ENCODE data around the gene HAO2.

Gene HAO2

DNA sequence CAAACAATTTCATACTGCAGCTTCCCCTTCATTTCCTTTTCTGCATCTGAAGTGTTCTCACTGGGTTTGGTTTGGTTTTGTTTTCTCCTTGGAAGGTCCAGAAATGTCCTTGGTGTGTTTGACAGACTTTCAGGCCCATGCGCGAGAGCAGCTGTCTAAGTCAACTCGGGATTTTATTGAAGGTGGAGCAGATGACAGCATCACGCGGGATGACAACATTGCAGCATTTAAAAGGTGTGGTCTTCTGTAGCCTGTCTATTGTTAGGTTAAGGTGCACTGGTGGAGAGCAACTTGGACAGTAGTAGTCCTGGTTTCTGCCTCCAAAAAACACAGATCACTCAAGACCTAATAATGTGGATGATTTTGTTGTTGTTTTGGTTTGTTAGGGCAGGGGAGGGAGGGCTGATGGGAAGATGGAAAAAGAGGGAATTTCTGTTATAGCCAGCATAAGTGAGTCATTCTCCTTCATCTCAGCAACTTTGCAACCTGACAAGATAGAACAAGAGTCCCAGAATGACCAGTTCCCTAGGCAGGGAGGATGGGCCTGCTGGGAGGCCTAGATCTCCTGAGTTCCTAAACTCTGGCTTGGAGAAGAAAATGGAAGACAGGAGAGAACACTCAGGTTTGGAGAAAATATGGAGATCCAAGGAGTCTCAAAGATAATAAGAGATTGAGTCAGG is 12.5 kb downstream of the HAO2 start:
- no peak for DNase-seq

DNA sequence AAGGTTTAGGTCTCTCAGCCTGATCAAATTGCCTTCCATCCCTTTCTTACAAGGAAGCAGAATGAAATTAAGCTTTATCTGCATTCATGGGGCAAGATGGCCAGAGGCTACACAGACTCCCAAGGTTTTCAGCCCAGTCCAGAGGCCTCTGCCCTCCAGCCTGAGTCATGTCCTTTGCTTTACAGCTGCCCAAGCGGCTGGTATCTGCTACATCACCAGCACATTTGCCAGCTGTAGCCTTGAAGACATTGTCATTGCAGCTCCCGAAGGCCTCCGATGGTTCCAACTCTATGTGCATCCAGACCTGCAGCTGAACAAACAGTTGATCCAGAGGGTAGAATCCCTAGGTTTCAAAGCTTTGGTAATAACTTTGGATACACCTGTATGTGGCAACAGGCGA is 16.0 kb downstream of the HAO2 start:
- DNase-seq = no peak

DNA sequence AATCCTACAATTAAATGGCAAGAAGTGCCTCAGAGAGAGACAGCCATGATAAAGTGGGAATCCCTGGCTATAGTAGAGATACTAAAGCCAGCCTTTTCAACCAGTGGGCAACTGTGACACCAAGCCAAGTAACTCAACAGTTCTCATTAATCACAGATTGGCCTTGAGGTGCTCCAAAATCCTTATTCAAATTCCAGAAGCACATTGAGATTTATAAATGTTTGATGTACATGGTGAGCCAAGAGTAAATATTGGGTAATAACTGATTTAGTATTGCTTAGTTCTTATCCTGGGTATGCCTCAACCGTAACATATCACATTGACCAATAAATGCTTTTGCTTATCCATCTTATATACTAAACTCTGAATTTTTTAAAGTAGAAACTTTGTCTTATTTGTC is 17.1 kb downstream of the HAO2 start:
- DNase-seq = no peak

DNA sequence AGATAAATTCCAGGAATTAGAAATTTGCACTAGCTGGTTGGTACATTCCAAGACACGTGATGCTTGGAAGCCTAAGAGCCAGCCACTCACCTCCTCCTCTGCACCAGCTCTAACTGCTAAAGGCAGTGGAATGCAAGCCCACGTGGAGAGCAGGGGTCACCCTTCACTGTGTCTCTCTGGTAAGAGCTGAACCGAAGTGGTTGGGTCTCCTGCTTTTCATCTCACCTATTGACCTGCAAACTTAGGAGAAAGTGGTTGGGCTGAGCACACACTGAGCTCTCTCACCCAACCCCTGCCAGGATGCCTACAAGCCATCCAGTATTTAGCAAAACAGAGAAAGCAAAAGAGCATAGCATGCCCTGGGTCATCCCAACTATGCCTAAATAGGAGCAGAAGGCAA is 19.3 kb downstream of the HAO2 start:
- no peak for DNase-seq

DNA sequence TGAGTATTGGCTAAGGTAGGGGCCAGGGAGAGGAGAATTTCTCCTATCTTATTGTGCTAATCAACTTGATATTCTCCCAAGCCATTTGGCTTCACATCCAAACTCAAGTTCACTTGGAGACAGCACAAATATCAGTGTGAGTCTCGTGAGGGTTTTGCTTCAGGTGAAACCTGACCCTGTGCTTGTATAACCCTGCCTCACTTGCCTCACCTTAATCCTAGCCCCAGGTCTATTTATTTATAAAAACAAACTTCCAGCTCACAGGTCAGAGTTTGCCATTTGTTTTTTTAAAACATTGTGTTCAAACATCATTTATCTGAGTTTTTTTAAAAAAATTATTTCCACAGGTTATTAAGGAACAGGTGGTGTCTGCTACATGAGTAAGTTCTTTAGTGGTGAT is 19.9 kb downstream of the HAO2 start:
- no peak for DNase-seq

DNA sequence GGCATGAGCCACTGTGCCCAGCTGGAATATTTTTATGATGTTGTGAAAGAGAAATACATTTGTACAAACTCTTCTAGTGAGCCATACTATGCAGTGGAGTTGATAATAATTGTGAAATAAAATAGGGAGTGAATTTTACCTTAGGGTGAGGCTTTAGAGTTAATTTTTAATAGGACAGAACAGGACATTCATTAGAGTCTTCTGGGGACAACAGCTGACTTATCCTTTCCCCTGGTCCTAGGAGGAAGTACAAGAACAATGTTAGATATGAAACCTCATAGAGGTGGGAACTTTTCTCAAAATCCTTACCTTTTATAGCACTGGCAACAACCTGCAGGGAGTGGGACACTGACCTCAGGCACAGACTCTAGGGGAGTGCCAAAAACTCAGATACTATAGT is 21.9 kb downstream of the HAO2 start:
- DNase-seq = no peak

DNA sequence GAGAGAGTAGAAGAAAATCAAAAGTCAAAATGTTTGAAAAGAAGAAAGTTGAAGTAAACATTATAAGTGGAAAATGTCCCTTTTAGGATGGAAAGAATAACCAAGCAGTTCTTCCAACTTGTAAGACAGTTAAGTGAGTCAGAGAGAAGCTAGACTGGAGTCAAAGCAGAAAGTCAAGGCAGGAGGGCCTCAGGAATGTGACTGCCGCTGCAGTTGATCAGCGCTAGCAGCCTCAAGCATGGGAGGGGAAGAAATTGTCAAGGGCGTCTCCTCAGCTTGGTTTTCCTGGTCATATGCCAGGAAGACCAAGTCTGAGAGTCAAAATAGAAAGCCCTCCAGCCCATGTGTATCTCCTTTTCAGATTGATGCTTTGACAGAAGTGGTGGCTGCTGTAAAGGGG is 23.2 kb downstream of the HAO2 start:
- DNase-seq = no peak

DNA sequence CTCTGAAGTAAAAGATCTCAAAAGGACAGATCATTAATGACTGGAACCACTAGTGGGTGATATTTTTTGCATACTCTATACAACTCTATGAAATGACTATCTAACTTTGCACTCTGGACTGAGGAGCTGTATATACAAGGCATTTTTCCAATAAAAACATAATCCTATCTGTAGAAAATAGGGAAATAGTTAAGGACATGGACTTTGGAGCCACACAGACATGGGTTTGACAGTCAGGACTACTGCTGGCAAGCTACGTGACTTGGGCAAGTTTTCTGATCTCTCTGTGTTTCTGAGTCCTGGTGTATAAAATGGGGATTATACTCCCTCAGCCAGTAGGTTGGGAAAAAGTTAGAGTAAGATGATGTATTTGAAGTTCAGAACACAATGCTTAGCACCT is 25.5 kb downstream of the HAO2 start:
- DNase-seq = no peak

DNA sequence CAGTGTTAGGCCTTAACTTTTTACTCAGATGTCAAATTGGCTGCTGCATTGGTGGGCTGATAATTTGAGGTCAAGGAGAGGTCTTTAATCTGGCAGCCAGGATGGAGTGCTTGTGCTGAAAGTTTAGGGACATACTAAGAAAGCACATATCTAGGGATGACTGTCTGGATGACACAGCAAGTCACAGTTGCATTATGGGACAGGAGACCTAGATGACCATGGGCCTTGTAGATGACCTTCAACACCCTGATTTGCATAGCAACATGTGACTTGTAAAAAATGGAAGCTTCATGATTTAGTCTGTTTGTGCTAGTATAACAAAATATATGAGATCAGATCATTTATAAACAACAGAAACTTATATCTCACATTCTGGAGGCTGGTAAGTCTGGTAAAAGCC is 28.4 kb downstream of the HAO2 start:
- no peak for DNase-seq

DNA sequence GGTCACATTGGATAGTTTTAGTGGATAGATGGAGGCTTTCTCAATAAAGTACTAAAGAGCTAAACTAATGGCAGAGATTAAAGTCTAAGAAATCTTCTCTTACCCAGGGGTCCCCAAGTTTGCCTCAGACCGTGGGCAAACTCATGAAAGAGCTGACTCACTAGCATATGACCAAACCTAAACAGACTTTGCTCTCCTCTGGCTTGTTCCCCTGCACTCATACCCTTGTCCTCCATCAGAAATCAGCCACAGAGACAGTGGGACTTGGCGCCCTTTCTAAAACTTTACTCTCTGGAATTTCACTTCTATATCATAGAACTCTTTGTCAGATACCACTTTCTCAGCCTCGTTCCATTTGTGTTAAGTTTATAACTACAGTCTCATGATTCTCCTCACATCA is 29.4 kb downstream of the HAO2 start:
- DNase-seq = no peak

DNA sequence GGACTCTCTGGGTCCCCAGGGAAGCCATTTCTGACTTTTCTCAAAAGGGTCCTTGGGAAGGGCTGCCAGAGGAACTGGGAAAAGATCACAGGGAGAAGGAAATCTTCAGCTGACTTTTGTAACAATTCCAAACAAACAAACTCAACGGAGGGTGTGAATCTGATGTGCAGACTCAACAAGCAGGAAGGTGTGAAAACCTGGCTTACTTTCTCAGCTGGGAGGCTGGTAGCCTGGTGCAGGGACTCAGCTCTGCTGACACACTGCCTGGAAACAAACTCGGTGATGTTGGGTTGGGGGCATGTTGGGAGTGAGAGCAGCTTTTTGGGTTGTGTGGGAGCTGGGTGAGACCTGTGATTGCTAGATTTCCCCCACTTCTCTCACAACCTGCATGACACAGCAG is 36.2 kb downstream of the HAO2 start:
- DNase-seq = no peak

DNA sequence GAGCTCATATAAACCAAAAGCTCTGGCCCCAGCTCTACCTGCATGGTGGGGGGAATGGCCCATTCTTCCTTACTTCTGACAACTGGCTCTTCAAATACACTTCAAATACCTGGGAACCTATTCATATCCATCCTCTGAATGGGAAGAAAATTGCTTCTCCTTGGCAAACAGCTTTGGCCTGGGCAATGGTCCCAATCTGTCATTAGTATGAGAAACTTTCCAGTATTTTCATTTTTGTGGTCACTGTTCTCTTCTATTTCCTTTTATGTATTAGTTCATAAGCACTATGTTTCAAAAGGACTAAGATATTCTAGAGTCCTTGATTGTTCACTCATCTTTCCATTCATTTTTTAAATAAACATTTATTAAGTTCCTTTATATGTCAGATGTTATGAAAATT is 41.1 kb downstream of the HAO2 start:
- DNase-seq = no peak

DNA sequence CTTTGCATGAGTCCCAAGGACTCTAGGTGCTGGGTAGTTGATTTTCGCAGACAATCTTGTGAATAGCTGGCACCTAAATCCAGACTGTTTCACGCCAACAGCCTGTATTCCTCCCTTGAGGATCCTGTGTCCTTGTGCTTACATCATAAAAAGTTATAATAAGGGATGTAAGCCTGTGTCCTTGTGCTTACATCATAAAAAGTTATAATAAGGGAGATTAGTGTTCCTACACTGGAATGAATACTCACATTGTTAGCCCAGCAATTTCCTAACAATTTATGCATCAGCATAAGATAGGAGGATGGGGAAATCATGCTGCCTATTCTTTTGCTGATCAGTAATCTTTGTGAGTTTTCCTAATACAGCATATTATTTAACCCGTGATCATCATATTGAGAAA is 42.4 kb downstream of the HAO2 start:
- no peak for DNase-seq

DNA sequence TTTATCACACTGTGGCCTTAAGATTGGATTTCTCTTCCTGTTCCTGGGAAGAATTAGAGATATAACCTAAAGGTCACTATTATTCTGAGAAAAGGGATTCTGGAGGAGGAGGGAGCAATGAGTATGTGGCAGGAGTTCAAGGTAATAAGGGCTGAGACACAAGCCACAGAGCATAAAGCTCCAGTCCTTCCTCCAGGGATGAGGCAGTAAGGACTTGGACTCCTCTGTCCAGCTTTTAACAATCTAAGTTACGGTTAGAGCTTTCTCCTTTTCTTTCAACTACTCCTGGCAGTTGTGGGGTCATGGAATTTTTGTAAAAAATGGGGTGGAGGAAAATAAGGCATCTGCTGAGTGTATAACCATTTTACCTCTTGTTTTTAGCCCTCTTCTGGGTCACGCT is 46.4 kb downstream of the HAO2 start, which contains the start of gene HSD3B2:
Gene HSD3B2 (plus strand): TSS at position 201 of the 400 bp plus-strand sequence. CDS start 270 bp downstream, outside the sequence.
- no peak for DNase-seq

DNA sequence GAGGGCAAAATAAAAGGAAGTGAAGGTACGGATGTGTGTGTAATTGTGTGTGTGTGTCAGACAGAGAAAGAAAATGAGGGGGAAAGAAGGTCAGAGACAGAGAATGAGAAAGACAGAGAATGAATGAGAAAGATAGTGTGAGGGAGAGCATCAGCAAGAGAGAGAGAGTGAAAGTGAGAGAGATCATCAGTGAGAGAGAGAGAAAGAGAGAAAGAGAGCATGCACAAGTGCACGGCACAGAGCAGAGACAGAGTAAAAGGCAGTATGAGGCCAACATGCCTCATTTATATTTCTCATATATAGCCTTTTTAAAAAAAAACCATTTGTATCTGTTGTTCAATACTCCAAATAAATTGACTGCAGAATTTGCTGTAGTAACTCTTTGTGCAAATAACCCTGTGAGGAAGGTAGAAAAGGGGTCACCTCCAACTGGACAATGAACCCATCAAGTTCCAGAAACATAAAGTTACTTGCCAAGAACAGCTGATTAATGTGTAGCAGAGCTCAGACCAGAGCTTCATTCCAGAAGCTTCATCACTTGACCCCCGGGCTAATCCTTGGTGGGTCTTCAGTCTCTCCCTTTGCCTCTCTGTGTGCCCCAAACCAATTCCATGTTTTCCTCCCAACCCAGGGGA is 47.5 kb downstream of the HAO2 start:
- DNase-seq = no peak

DNA sequence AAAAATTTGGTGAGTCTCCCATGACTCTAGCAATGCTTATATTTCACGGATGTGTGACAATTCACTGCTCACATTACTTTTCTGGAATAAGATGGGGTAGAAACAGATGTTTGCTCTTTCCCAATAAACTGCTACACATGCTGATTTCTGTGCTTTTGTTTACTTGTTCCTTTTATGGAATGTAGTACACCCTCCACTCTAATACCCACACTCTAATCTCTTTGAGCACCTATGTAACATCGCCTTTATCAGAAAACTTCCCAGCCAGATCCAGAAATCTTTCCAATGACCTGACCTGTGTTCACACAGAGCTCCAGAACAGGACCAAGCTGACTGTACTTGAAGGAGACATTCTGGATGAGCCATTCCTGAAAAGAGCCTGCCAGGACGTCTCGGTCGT is 50.5 kb downstream of the HAO2 start:
- DNase-seq = no peak

DNA sequence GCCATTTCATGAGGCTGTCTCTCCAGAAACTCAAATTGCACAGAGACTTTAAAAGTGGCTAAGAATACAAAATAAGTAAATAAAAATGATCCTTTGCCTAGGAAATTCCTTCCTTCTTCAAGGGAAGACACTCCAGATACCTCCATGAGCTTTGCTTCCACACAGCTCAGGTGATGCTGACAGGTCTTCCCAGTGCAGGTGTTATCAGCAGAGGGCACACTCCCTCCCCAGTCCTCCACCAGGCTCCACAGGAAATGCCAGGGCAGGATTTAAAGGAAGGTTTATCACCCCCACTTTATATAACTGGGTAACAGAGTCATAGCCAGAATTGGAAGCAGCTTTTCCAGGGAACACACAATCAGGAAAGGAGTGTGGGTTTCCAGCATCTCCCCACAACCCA is 52.1 kb downstream of the HAO2 start:
- DNase-seq = no peak

DNA sequence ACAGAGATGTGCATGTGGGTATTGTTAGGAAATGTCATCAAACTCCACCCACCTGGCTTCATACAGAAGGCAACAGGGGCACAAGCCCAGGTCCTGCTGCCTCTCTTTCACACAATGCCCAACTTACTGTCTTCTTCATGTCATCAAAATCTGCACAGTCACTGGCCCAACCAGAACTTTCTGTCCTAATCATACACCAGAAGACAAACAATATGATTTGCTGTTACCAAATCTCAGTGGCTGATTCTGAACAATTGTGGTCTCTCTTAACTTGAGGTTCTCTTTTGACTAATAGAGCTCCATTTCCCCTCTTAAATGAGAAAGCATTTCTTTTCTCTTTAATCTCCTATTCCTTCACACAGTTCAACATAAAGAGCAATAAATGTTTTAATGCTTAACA is 54.0 kb downstream of the HAO2 start:
- no peak for DNase-seq

DNA sequence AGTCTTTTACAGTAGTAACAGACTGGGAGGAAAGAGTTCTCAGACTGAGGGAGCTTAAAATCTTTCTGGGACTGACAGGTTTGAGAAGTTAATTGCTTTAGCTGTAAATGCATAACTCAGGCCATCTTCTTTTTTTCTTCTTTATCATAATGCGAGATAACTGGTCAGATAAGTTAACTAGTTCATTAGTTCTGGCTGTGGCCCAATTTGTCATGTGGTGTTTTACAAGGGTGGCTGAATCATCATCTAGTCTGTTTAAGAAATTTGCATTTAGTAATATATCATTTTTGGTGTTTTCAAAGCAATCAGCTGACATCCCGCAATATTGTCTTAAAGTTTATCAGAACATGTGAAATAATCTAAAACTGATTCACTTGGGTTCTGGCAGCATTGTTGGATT is 60.4 kb downstream of the HAO2 start:
- DNase-seq = no peak

DNA sequence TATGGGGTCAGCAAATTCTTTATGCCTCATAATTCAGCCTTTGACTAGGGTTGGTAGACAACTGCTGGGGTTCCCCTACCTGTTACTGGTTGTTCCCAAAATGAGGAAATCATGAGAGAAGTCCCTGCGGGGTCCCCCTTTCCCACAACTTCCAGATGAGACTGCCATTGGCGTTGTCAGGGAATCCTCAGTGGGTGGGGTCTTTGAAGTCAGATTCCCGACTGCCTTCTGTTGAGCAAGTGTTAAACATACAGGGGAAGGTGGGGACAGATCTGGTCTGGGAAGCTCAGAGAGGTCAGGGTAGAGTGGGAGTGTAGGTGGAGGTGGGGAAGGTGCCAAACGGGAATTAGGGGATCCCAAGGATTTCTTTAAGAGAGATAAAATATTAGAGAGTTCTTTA is 61.1 kb downstream of the HAO2 start:
- no peak for DNase-seq

DNA sequence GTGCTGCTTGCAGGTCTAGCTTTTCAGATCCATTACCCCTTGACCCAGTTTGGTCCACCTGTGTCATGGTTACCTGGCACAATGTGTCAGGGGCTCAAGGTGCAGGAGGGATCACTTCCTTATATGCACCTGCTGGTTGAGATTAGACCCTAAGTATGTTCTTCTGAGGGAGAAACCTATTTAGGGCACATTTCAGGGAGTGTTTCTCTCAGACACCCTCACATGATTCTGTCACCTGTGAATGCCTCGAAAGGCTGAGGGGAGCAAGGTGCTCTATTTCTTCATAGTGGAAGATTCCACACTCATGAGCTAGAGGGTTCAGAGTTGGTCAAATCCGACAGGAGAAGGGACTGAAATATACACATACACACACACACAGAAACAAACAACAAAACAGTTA is 61.9 kb downstream of the HAO2 start:
- DNase-seq = no peak

DNA sequence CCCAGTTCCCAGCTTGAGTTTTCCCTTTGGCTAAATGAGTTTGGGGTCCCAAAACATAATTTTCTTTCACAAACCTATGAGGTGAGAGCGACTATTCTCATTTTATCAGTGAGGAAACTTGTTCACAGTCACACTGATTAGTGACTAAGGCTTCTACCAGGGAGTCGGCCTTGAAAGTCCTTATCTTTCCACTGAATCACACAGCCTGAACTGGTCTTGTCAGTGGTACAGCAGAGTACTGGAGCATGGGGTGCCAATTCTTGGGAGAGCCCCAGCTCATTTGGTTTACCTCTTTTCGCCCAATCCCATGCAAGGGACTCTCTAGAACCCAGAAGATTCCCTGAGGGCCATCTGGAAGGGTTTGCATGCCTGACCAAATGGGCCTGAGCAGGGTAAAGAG is 63.3 kb downstream of the HAO2 start:
- no peak for DNase-seq

DNA sequence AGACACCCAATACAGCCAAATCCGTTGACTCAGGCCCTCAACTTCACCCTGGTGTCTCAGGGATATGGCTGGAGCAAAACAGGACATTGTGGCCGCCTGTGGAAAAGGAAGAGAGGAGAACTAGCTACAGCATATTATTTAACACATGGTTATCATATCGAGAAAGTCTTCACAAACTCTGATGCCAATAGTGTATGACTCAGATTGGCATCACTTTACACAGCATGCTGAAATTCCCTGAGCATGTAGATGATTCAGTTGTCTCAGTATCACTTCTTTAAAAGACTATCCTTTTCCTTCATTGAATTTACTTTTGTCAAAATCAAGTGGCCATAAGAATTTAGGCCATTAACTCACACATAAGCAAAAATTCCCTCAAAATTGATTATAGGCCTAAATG is 66.5 kb downstream of the HAO2 start:
- no peak for DNase-seq

DNA sequence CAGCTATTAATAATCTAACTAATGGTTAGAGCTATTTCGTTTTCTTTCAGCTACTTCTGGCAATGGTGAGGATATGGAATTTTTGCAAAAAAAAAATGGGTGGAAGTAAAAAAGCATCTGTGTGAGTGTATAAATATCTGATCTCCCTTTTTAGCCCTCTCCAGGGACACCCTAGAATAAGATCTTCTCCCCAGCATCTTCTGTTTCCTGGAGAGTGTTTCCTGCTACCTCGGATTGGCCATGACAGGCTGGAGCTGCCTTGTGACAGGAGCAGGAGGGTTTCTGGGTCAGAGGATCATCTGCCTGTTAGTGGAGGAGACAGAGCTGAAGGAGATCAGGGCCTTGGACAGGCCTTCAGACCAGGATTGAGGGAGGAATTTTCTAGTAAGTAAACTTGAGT is 70.2 kb downstream of the HAO2 start:
- no peak for DNase-seq

DNA sequence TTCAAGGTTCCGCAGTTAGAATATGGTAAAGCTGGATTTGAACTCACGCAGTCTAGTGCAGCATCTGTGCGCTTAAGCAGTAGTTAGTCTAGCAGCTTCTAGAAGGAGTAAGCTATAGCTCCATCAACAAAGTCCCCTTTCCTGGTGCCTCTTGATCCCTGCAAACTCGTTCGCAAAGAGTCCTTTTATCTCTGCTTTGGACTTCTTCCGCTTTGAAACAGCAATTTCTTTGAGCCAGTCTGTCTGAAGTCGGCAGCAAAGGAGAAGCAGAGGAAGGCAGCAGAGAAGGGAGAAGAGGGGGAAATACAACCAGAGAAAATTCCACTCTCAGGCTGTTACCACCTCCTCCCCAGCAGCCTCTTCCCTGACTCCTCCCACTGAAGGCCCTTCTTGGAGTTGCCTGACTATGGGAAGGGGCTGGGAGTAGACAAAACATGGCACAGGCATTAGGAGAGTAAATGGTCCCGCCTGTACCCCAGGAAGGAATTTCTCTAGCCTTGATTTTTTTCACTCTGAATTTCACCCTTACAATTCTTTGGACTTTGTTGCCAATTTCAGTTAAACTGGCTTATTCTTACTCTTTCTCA is 72.2 kb downstream of the HAO2 start:
- DNase-seq = no peak

All from CD4-positive, alpha-beta T cell treated with Interleukin-21 for 1 hour (primary cell).